ENCODE data around the gene POLR3G. TPM values are rescaled to one million over a fixed set of nuclear protein-coding genes. Genes with fewer than 3 reads are reported as not detected.

POLR3G gene
- total RNA-seq, 4 donors from 2014 or later: 2.7 to 7.2 (median 4.9) TPM

- TF ChIP-seq CTCF (IDR thresholded peaks at IDR 0.05) (no peak), POLR2A (IDR thresholded peaks at IDR 0.05) (no peak), EP300 (IDR thresholded peaks at IDR 0.05) (no peak)
- Histone ChIP-seq H3K27ac (no peak overlapping the region), H3K9me3 (no peaks in the 10 kb centered on the region), H3K36me3 (no peaks in the 10 kb centered on the region), H3K4me1 (no peaks in the 10 kb centered on the region), H3K4me3 (no peak overlapping the region), H3K27me3 (no peaks in the 10 kb centered on the region)
- no peak for DNase-seq (ENCODE audit: low spot score in 2 of 2)
Observed at GRCh38 chr5:90549223-90549622, 74.6 kb downstream of the POLR3G start.

DNA sequence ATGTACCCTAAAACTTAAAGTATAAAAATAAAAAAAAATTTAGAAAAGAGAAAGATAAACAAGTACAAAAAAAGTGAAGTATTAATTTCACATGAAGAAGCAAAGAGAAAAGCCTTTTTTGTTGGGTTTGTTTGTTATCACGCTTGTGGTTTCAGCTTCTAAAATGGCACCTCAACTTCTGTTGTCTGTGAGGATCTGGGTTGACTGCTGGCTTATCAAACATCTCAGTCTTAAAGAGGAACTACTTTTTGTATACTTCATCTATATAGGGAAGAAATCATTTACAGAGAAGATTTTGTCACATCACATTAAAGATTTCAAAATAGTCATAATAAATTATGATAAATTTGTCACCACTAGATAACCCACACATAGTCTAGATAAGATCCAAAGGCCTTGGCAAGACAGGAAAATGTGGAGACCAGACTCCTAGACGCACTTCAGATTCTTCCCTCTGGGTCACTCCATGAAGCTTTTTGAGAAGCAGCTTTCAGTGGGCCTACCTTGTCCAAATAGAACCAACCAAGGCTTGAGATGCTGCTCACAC is 75.1 kb downstream of the POLR3G start:
- Histone ChIP-seq H3K4me1 (no peaks in the 10 kb centered on the region), H3K36me3 (no peaks in the 10 kb centered on the region), H3K4me3 (no peak overlapping the region), H3K27me3 (no peaks in the 10 kb centered on the region), H3K9me3 (no peaks in the 10 kb centered on the region), H3K27ac (no peak overlapping the region)
- 77 to 88% methylated on average over 2 of the region's 2 CpGs for WGBS, 2 donors
- TF ChIP-seq CTCF (IDR thresholded peaks at IDR 0.05): no peak
- TF ChIP-seq EP300 (IDR thresholded peaks at IDR 0.05): no peak
- TF ChIP-seq POLR2A (IDR thresholded peaks at IDR 0.05): no peak
- no peak for DNase-seq (ENCODE audit: low spot score in 2 of 2)

GRCh38 chr5:90550963-90551362 is 76.3 kb downstream of the POLR3G start:
- Histone ChIP-seq H3K27ac (no peak overlapping the region), H3K9me3 (no peaks in the 10 kb centered on the region), H3K4me3 (no peak overlapping the region), H3K27me3 (no peaks in the 10 kb centered on the region), H3K4me1 (no peaks in the 10 kb centered on the region), H3K36me3 (no peaks in the 10 kb centered on the region)
- TF ChIP-seq EP300 (IDR thresholded peaks at IDR 0.05): no peak
- TF ChIP-seq CTCF (IDR thresholded peaks at IDR 0.05): no peak
- no peak for TF ChIP-seq POLR2A (IDR thresholded peaks at IDR 0.05)
- 81% methylated on average over 3 of the region's 3 CpGs for WGBS, 2 donors
- no peak for DNase-seq (ENCODE audit: low spot score in 2 of 2)

GRCh38 chr5:90551376-90551775 is 76.7 kb downstream of the POLR3G start:
- 83 to 87% methylated on average over 5 of the region's 5 CpGs for WGBS, 2 donors
- Histone ChIP-seq H3K4me3 (no peak overlapping the region), H3K4me1 (no peaks in the 10 kb centered on the region), H3K9me3 (no peaks in the 10 kb centered on the region), H3K27ac (no peak overlapping the region), H3K27me3 (no peaks in the 10 kb centered on the region), H3K36me3 (no peaks in the 10 kb centered on the region)
- no peak for DNase-seq (ENCODE audit: low spot score in 2 of 2)
- TF ChIP-seq POLR2A (IDR thresholded peaks at IDR 0.05): no peak

DNA sequence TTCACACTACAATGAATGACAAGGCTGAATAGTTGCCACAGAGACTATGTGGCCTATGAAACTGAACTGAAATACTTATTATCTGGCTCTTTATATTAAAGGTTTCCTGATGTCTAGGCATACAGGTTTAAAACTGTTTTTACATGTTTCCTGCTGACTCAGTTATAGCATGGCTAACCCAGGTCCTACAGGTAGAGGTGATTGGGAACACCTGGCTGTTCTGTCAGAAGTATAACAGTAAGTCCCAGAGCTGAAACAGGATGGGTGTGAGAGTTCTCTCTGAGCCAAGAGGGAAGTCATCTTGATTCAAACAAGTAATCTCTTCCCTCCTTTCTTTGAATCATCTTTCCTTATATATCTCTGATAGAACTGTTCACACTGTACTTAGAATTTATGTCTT is 79.0 kb downstream of the POLR3G start:
- Histone ChIP-seq H3K4me3 (no peak overlapping the region), H3K27ac (no peak overlapping the region), H3K9me3 (no peaks in the 10 kb centered on the region), H3K4me1 (peaks cover 0 to 11% (median 3%) of the 10 kb centered on the region in 4 donors), H3K36me3 (no peaks in the 10 kb centered on the region), H3K27me3 (peaks cover 0 to 17% of the 10 kb centered on the region in 2 donors)
- no peak for DNase-seq (ENCODE audit: low spot score in 2 of 2)
- TF ChIP-seq EP300 (IDR thresholded peaks at IDR 0.05) (no peak), CTCF (IDR thresholded peaks at IDR 0.05) (no peak), POLR2A (IDR thresholded peaks at IDR 0.05) (no peak)
